ENCODE data around the gene STX11.
"Not testable (repeated sequence)": the region's sequence is repeated elsewhere in the genome, so short reads cannot be mapped to it uniquely, and the experiment has no call there.

Gene STX11

DNA sequence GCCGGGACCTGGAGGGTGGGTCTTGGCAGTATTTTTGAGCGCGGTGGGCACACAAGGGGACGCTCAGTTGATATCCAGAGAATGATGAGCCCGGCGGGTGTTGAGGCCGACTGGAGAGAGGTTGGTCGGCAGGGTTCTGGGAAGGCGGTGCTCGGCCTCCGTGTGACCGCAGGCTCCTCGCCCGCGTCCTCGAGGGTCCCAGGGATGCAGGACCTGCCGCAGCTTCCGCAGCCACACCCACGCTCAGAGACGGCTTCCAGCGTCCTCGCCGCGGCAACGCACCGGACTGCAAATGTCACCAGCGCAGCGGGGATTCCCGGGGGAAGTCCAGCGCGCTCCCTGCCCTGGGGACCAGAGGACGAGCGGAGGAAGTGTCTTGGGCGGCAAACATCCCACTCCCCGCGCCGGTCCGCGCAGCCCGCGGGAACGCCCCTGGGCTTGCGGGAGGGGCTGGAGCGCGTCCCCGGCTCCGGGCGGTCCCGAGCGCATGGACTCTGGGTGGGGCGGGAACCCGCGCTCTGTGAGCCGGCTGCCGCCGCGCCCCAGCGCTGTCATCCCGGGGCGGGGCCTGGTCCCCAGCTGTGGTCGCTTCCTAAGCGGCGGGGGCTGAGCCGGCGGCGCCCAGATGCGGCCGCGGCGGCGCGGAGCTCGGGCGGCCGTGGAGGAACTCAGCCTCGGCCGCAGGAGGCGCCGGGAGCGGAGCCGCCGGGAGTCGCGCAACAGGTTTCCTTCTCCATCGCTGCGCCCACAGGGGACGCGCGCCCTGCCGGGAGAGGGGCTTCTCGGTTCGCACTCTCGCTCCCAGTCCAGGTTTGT is at the start of gene STX11:
TSS of gene STX11 (plus strand) at position 624 of the 816 bp plus-strand sequence. CDS start 36,111 bp downstream, outside the sequence.
- in situ Hi-C loops (cut with MboI; ENCODE audit: low sequenced_read_pairs), result no loop called here

DNA sequence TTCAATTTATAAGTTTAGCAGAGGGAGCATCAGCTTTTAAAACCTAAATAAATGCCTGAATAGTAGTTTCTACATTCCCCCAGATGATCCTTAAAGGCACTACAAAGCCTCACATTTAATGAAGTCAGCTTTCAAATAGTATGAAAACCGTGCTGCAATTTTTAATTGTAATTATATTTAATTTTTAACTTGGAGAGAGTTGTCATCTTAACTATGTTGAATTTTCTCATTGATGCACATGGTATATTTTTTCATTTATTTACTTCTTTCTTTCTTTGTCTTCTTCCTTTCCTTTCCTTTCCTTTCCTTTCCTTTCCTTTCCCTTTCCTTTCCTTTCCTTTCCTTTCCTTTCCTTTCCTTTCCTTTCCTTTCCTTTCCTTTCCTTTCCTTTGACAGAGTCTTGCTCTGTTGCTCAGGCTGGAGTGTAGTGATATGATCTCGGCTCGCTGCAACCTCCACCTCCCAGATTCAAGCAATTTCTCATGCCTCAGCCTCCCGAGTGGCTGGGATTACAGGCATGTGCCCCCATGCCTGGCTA is 47.2 kb upstream of the STX11 start:
- in situ Hi-C loops (cut with MboI; ENCODE audit: low sequenced_read_pairs), result no loop called here

DNA sequence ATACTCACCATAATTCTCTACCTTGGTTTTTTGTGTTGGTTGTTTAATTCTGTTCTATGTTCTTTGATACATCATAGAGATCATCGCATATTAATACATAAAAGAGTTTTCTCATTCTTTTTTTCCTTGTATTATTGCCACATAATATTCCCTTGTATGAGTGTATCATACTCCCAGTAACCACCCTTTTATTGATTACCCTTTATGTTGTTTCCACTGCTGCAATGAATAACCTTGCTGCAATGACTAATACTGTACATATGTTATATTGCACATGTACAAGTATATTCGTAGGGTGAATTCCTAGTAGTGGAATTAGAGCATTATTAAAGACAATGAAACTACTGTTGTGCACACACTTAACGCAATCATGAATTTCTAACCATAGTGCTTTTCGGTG is 45.8 kb upstream of the STX11 start:
- in situ Hi-C loops (cut with MboI; ENCODE audit: low sequenced_read_pairs), result no loop called here

DNA sequence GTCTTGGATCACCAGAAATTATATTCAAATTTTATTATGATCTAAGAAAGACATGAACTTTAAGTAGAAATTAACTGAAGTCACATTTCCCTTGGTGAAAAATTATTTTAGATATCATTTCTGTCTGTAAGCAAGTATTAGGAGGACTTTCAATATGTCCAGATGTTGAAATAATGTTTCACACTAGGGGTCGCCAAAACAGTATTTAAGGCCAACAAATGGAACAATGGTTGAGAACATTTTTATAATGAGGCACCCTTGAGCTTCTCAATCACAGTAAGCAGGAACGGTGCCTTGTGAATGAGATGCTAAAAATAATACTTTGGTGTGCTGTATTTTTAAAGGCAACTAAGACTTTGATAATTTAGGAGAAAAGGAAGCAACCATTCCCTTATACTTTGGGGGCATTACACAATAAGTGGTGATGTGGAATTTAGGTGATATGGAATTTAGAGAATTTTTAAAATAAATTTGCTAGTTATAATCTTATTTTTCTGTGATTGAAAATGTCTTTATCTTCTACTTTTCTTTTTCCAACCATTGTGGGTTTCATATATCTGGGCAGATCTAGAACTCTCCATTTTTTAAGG is 45.3 kb upstream of the STX11 start:
- in situ Hi-C loops (cut with MboI; ENCODE audit: low sequenced_read_pairs), result no loop called here

DNA sequence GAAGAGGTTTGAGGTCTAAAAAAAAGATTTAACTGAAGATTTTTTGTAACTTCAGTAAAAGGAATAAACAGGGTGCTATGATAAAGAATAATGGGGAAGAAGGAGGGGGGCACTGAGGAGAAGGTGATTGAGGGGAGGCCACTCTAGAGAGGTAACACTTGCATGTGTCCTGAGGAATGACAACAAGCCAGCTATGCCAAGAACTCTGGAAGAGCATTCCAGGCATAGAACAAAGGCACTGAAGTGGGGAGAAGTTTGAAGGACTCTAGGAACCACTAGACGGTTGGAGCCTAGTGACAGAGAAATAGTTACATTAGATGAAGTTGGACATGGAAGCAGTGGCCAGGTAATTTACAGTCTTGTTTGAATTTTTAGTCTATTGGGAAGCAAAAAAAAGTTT is 44.1 kb upstream of the STX11 start:
- in situ Hi-C loops (cut with MboI; ENCODE audit: low sequenced_read_pairs), result no loop called here

DNA sequence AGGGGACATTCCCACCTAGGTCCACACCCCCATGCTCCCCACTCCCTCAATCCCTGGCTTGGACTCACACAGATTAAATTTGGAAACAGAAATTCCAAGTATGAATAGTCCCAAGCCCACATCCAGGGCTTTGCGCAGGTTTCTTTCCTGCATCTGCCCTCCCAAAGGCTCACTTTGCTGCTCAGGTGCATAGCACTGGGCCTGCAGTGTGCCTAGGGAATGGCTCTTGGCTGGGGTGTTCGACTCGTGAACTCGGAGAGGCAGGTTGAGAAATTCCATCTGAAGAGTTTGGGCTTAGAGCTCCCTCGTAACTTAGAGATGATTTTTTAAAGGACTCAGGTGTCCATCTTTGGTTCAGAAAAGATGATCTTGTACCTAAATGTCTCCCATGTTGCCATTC is 40.1 kb upstream of the STX11 start:
- in situ Hi-C loops (cut with MboI; ENCODE audit: low sequenced_read_pairs), result no loop called here

DNA sequence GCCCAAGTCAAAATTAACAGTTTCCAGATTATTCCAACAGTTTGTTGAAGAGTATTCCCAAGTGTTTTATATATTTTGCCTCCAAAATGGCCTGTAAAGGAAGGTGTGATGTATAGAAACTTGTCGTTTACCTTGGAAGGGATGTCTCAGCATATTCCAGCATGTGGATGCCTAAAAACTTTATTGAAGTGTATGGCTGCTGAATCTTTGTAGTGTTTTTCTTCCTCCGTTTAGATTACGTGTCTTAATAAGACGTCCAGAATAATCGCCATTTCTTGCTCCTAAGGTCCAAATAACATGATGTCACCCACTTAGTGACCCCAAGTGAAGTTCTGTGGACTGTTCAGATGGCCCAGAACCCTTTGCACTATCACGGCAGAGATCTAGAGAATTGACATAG is 37.0 kb upstream of the STX11 start:
- in situ Hi-C loops (cut with MboI; ENCODE audit: low sequenced_read_pairs), result no loop called here

DNA sequence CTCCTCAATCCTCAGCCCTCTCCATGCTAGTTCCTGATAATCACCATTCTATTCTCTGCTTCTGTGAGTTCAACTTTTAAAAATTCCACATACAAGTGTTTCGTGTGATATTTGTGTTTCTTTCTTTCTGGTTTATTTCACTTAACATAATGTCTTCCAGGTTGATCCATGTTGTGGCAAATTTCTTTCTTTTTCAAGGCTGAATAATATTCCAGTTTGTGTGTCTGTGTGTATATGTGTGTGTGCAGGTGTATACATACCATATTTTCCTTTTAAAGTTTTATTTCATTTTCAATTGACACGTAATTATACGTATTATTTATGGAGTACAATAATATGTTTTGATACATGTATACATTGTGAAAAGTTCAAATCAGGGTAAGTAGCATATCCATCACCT is 35.1 kb upstream of the STX11 start:
- in situ Hi-C loops (cut with MboI; ENCODE audit: low sequenced_read_pairs), result no loop called here

DNA sequence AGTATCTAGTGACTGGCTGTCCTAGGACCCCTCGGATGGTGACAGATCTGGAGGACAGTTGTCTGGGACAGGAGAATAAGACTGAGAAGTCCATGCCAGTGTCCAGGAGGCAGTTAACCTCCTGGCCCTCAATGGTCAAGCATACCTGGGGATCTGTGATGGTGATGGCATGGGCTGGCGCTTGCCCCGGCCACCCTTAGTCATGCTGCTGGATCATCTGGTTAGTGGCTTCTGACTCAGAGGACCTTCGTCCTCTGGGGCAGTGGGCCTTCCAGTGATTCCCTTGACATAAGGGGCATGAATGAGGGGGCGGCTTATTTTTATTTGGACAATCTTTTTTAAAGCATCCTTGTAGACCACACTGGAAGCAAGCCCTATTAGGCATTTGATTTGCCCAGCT is 30.9 kb upstream of the STX11 start:
- in situ Hi-C loops (cut with MboI; ENCODE audit: low sequenced_read_pairs), result no loop called here

DNA sequence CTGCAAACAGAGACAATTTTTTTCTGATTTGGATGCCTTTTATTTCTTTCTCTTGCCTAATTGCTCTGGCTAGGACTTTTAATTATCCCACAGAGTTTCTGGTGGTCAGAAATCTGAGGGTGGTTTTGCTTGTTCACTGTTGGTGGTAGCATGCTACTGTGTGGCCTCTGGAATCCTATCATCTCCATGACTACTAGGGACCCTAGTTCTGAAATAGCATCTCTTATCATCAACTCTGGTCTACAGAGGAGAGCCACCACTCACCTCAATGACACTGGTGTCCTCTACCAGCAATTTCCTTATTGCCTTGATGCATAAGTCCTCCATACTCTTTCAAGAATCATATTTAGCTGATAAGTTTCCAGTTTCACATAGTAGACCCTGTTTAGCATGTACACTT is 27.5 kb upstream of the STX11 start:
- in situ Hi-C loops (cut with MboI; ENCODE audit: low sequenced_read_pairs), result no loop called here

DNA sequence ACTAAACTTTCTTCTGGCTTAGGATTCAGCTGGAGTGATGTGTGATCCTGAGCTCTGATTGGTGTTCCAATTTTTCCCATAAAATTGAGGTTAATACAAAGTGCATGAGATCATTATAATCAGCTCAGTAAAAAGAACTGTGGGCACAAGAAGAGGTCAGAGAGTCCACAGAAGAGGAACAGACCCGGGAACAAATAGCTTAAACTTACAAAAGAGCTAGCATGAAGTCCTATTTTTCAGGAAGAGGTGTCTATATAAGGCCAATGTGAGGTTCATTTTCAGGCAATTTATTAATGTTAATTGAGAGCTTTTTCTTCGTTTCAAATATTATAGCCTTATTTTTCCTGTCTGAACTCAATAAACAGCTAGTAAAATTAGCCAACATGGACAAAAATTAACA is 26.9 kb upstream of the STX11 start:
- in situ Hi-C loops (cut with MboI; ENCODE audit: low sequenced_read_pairs), result no loop called here

DNA sequence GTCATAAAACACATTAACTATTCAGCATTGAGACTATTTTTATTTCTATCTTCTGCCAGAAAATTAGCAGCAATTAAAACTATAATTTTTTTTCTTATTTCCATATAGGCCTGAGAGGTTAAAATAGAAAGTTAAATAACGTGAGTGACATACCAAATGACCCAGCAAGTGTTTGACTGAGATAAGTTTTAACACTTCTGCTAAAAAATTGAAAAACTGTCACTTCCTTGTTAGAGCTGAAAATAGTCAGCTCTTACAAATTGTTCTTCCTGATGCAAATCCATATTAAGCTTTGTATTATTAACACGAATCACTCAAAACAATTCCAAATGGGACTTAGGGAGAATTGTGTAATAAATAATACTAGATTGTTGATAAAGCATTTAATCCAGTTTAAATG is 26.5 kb upstream of the STX11 start:
- in situ Hi-C loops (cut with MboI; ENCODE audit: low sequenced_read_pairs), result no loop called here

DNA sequence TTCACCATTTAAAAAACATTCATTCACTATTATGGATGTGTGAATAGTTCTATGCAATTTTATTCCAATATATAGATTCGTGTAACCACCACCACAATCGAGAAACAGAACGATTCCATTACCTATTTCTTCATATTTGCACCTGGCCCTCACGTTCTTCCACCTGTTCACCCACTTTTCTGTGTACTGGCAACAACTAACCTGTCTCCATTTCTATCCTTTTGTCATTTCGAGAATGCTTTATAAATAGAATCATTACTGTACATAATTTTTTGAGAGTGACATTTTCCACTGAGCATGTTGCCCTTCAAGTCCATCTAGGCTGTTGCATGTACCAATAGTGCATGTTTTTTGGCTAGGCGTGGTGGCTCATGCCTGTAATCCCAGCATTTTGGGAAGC is 23.2 kb upstream of the STX11 start:
- in situ Hi-C loops (cut with MboI; ENCODE audit: low sequenced_read_pairs), result no loop called here

DNA sequence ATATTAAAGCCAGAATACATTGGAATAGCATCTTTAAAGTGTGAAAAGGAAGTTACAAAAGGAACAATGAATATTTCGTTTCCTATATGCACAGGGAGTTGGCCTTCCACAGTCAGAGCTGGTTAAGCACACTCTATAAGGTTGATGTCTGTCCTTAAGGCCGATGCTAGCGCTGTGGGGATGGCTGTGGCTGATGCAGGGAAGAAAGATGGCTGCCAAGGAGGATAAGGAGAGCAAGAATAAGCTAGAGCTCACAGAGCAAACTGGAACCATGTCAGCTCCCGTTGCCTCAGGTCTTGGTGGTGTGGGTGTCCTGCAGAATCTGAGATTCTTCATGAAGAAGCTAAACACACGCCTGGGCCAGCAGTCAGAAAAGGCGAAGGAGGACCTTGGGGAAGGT is 20.8 kb upstream of the STX11 start:
- in situ Hi-C loops (cut with MboI; ENCODE audit: low sequenced_read_pairs), result no loop called here

DNA sequence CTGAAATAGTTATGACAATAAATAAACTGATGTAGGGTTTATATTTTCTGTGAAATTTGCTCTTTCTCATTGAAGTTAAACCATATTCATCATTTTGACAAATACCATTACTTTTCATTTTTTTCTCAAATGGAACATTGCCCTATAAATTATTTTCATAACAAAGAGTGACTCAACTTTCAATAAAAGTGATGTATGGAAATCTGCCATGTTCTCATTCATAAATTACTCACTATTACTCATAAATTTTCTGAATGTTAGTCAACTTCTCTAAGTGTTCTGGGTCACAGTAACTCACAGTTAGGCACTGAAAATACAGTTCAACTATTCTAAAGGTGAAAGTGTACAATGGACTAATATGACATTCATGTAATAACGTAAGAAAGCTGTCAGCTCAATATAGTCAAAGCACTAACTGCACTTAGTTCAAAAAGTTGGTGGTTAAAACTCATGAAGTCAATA is 19.0 kb upstream of the STX11 start:
- in situ Hi-C loops (cut with MboI; ENCODE audit: low sequenced_read_pairs), result no loop called here

DNA sequence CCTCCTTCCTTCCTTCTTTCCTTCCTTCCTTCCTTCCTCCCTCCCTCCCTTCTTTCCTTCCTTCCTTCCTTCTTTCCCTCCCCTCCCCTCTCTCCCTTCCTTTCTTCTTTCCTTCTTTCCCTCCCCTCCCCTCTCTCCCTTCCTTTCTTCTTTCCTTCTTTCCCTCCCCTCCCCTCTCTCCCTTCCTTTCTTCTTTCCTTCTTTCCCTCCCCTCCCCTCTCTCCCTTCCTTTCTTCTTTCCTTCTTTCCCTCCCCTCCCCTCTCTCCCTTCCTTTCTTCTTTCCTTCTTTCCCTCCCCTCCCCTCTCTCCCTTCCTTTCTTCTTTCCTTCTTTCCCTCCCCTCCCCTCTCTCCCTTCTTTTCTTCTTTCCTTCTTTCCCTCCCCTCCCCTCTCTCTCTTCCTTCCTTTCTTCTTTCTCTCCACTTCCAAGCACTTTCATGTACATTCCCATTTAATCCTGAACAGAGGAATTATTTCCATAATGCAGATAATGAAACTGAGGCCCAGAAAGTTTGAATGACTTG is 18.1 kb upstream of the STX11 start:
- in situ Hi-C loops (cut with MboI; ENCODE audit: low sequenced_read_pairs), result not testable (repeated sequence)

DNA sequence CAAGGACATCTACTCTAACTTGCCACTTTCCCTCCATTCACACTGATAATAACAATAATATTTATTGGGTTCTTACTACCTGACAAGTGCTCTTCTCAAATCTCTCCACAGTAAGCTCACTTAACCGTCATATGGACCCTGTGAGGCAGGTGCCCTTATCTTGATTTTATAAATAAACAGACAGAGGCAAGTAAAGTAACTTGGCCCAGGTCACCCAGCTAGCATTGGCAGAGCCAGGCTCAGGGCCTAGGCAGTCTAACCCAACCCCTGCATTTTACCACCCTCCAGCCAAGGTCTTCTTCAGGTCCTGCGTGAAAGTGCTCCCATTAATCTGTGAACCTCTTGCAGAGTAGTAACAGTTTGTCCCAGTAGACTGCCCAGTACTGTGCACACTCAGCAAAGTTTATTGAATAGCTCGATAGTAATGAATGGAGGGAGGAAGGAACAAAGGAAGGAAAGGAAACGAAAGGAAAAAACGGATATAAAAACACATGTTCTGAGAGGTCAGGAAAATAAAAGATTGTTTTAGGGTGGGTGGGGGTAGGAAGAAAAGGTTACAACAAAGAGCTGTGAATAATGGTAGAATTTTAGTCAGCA is 17.0 kb upstream of the STX11 start:
- in situ Hi-C loops (cut with MboI; ENCODE audit: low sequenced_read_pairs), result no loop called here

DNA sequence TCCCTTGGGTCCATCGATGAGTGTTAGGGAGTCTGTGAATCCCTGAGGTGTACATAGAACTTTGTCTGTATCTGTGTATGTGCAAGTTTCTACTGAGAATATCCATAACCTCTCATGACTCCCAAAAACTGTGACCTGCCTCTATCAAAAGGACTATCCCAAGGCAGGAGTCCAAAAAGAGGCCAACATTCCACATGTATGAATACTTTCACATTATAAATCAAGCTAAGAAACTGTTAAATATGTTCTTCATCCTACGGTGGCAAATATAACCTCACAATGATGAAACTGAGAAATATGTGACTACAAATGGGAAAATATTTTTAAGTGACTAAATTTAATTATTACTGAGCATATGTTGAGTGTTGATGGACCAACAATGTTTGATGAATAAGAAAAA is 16.1 kb upstream of the STX11 start:
- in situ Hi-C loops (cut with MboI; ENCODE audit: low sequenced_read_pairs), result no loop called here

DNA sequence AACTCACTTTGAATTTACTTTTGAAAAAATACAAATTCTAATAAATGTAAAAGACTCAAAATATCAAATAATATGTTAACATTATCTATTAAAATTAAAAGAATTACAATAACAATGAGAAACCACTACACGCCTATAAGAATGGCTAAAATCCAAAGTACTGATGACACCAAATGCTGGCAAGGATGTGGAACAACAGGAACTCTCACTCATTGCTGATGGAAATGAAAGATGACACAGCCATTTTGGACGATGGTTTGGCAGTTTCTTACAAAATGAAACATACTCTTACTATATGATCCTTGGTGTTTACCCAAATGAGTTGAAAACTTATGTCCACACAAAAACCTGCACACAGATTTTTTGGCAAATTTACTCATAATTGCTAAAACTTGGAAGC is 15.6 kb upstream of the STX11 start:
- in situ Hi-C loops (cut with MboI; ENCODE audit: low sequenced_read_pairs), result no loop called here

DNA sequence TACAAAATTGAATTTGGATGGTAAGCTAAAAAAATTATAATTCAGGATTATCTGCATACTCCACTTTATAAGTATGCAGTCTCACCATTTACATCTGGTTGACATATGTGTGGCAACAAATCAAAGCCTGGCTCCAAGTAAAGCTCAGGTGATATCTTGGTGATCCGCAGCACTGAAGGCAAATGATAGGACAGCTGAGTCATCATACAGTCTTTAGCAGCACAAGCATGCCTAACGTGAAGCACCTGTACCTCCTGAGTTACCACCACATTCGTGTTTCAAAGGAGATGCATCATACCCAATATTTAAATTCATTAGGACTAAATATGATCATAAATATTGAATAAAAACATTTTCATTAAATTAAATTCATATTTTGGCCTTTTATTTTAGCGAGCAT is 11.8 kb upstream of the STX11 start:
- in situ Hi-C loops (cut with MboI; ENCODE audit: low sequenced_read_pairs), result no loop called here

DNA sequence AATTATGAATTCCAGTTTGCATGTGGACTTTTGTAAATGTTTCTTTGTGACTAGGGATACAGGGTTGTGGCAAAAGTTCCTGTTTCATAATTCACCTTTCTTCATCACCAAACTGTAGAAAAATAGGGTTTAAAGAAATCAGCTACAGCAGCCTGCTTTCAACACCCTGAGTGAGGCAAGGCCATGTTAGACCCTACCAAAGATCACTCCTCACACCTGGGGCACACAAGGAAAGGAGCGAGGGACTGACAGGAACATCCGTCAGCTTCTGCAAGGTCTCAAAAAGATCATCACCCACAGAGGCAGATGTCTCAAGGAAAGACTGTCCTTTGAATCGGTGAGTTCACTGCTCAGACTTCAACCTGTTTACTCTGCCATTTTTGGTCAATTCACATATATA is 10.5 kb upstream of the STX11 start:
- in situ Hi-C loops (cut with MboI; ENCODE audit: low sequenced_read_pairs), result no loop called here

DNA sequence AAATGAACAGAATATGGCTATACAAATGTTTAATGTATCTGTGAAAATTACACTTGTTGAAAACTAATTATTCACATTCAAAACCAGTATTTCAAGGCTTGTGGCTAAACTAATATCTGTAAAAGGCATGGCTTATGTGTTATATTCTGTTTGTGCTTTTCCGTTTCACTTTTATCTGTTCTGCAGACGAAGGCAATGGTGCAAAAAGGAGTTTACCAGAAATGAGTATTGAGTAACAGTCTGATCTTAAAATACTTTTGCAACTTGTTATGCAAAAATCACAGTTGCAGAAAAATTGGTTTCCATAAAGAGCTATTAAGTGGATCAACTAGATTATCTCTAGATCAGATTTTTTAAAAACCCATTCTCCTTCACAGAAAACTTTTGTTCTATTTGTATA is 9.4 kb upstream of the STX11 start:
- in situ Hi-C loops (cut with MboI; ENCODE audit: low sequenced_read_pairs), result no loop called here
